Measurements from ENCODE around the gene FTCD. TPM values are rescaled to one million over a fixed set of nuclear protein-coding genes. Genes with fewer than 3 reads are reported as not detected.

The FTCD gene
- total and polyA plus RNA-seq, 2 of the 8 experiments (the other 6 are each of a cell fraction or from before 2014, with no cell fraction given) = 3.3 to 4.9 TPM

DNA sequence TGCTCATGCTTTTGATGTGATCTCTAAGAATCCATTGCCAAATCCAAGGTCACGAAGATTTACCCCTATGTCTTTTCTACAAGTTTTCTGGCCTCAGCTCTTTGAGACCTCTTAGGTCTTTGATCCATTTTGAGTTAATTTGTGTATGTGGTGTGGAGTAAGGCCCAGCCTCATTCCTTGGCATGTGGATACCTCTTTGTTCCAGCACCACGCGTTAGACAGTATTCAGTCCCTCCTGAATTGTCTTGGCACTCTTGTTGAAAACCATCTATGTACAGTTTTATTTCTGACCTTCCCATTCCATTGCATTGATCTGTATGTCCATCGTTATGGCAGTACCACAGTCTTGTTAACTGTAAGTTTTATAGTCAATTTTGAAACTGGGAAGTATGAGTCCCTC lies 8.0 kb upstream of the FTCD start (continued):
- no peak for TF ChIP-seq JUND (IDR thresholded peaks at IDR 0.05; ENCODE audit: low read length)
- TF ChIP-seq NRF1 (IDR thresholded peaks at IDR 0.05; ENCODE audit: low read depth, low read length) = no peak
- no peak for TF ChIP-seq CHD2 (IDR thresholded peaks at IDR 0.05; ENCODE audit: low read length)
- TF ChIP-seq SP1 (IDR thresholded peaks at IDR 0.05; ENCODE audit: low read depth, low read length) = no peak
- TF ChIP-seq CTBP2 (IDR thresholded peaks at IDR 0.05; ENCODE audit: borderline replicate concordance, insufficient read depth, insufficient read length, low read length) = no peak
- TF ChIP-seq EGR1 (IDR thresholded peaks at IDR 0.05; ENCODE audit: borderline replicate concordance, low read depth, low read length) = no peak

Measured in H1 (cell line).